ENCODE data around the gene FBN1.

FBN1 gene

GRCh38 chr15:48577469-48577868 lies 68.0 kb downstream of the FBN1 start:
- Histone ChIP-seq H2BK12ac (ENCODE audit: low read length in 2 of 2) (no peak overlapping the region), H3K9me3 (ENCODE audit: control insufficient read depth, low read length) (no peaks in the 10 kb centered on the region), H2BK5ac (ENCODE audit: low read depth, low read length, poor library complexity, severe bottlenecking) (no peak overlapping the region), H3K79me1 (replicated peaks; ENCODE audit: low read length, poor library complexity, severe bottlenecking) (peaks cover 14% of the 10 kb centered on the region), H3K27me3 (ENCODE audit: control insufficient read depth in 1 of 2, insufficient read depth in 1 of 2, low read length in 2 of 2) (no peaks in the 10 kb centered on the region), H2BK15ac (ENCODE audit: low read depth, poor library complexity, severe bottlenecking) (no peak overlapping the region), H2AK5ac (ENCODE audit: low read length, severe bottlenecking) (no peak overlapping the region), H4K8ac (ENCODE audit: low read length) (no peak overlapping the region), H3K18ac (ENCODE audit: low read depth in 1 of 2, low read length in 2 of 2) (no peak overlapping the region), H4K91ac (ENCODE audit: low read length) (no peak overlapping the region), H2BK120ac (ENCODE audit: low read depth, low read length) (no peak overlapping the region), H3K14ac (ENCODE audit: low read length in 2 of 2) (no peak overlapping the region), H3K4me1 (ENCODE audit: control insufficient read depth, insufficient read depth, low read depth, low read length) (peaks cover 4% of the 10 kb centered on the region), H3K4me3 (ENCODE audit: insufficient read depth in 1 of 2, low read depth in 1 of 2, low read length in 2 of 2) (no peak overlapping the region), H2AFZ (ENCODE audit: low read depth, low read length) (no peak overlapping the region), H3K4ac (ENCODE audit: low read depth in 1 of 2, low read length in 2 of 2) (no peak overlapping the region), H3K4me2 (ENCODE audit: low read length, poor library complexity, severe bottlenecking) (no peak overlapping the region), H3K36me3 (ENCODE audit: control insufficient read depth in 1 of 2, insufficient read depth in 2 of 2, low read depth in 1 of 2, low read length in 2 of 2) (peaks cover 3 to 64% of the 10 kb centered on the region in 2 experiments), H3K27ac (ENCODE audit: low read length, poor library complexity, severe bottlenecking) (no peak overlapping the region), H3K23ac (ENCODE audit: low read length in 2 of 2) (no peak overlapping the region), H3K9ac (ENCODE audit: low read length) (no peak overlapping the region)
- 60% methylated on average over 7 of the region's 7 CpGs for WGBS
- DNase-seq, result peak; percentile 88

DNA sequence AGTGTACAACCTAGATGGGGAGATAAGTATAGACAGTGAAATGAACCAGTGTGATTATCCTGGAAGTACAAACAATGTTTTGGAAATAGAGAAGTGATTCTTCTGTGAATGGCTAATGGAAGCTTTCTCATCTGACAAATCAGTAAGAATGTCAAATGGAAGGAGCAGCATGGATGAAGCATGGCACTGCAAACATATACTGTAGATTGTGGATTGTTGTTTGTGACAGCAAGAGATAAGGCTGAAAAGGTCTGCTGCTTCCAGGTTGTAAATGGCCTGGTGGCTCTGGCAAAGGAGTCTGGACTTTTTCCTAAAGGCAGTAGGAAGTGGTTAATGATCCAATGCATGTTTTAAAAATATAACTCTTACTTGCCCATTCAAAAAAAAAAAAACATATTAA lies 71.3 kb downstream of the FBN1 start:
- no peak overlapping the region for H3K4ac ChIP-seq (ENCODE audit: low read depth in 1 of 2, low read length in 2 of 2)
- DNase-seq, result no peak
- H3K27me3 ChIP-seq (ENCODE audit: control insufficient read depth in 1 of 2, insufficient read depth in 1 of 2, low read length in 2 of 2), result no peaks in the 10 kb centered on the region
- no peak overlapping the region for H2BK15ac ChIP-seq (ENCODE audit: low read depth, poor library complexity, severe bottlenecking)
- H3K4me1 ChIP-seq (ENCODE audit: control insufficient read depth, insufficient read depth, low read depth, low read length), result peaks cover 3% of the 10 kb centered on the region
- H3K36me3 ChIP-seq (ENCODE audit: control insufficient read depth in 1 of 2, insufficient read depth in 2 of 2, low read depth in 1 of 2, low read length in 2 of 2), result peaks cover 7 to 84% of the 10 kb centered on the region in 2 experiments
- H4K8ac ChIP-seq (ENCODE audit: low read length), result no peak overlapping the region
- no peak overlapping the region for H3K14ac ChIP-seq (ENCODE audit: low read length in 2 of 2)
- H2AK5ac ChIP-seq (ENCODE audit: low read length, severe bottlenecking), result no peak overlapping the region
- H3K18ac ChIP-seq (ENCODE audit: low read depth in 1 of 2, low read length in 2 of 2), result no peak overlapping the region
- no peak overlapping the region for H2BK12ac ChIP-seq (ENCODE audit: low read length in 2 of 2)
- H3K23ac ChIP-seq (ENCODE audit: low read length in 2 of 2), result no peak overlapping the region
- no peak overlapping the region for H3K4me3 ChIP-seq (ENCODE audit: insufficient read depth in 1 of 2, low read depth in 1 of 2, low read length in 2 of 2)
- H2BK120ac ChIP-seq (ENCODE audit: low read depth, low read length), result no peak overlapping the region
- no peak overlapping the region for H2AFZ ChIP-seq (ENCODE audit: low read depth, low read length)
- H3K9me3 ChIP-seq (ENCODE audit: control insufficient read depth, low read length), result no peaks in the 10 kb centered on the region
- H3K4me2 ChIP-seq (ENCODE audit: low read length, poor library complexity, severe bottlenecking), result no peak overlapping the region
- no peak overlapping the region for H4K91ac ChIP-seq (ENCODE audit: low read length)
- no peak overlapping the region for H2BK5ac ChIP-seq (ENCODE audit: low read depth, low read length, poor library complexity, severe bottlenecking)
- H3K9ac ChIP-seq (ENCODE audit: low read length), result no peak overlapping the region
- no peak overlapping the region for H3K27ac ChIP-seq (ENCODE audit: low read length, poor library complexity, severe bottlenecking)
- peaks cover 18% of the 10 kb centered on the region for H3K79me1 ChIP-seq (replicated peaks; ENCODE audit: low read length, poor library complexity, severe bottlenecking)

- Histone ChIP-seq H4K91ac (ENCODE audit: low read length) (no peak overlapping the region), H2BK120ac (ENCODE audit: low read depth, low read length) (no peak overlapping the region), H2BK5ac (ENCODE audit: low read depth, low read length, poor library complexity, severe bottlenecking) (no peak overlapping the region), H3K4me1 (ENCODE audit: control insufficient read depth, insufficient read depth, low read depth, low read length) (peaks cover 3% of the 10 kb centered on the region), H2BK12ac (ENCODE audit: low read length in 2 of 2) (peak overlapping the region in 1 of 2 experiments; percentile 59), H3K36me3 (ENCODE audit: control insufficient read depth in 1 of 2, insufficient read depth in 2 of 2, low read depth in 1 of 2, low read length in 2 of 2) (peaks cover 7 to 88% of the 10 kb centered on the region in 2 experiments), H3K9me3 (ENCODE audit: control insufficient read depth, low read length) (no peaks in the 10 kb centered on the region), H3K4me3 (ENCODE audit: insufficient read depth in 1 of 2, low read depth in 1 of 2, low read length in 2 of 2) (no peak overlapping the region), H3K27me3 (ENCODE audit: control insufficient read depth in 1 of 2, insufficient read depth in 1 of 2, low read length in 2 of 2) (no peaks in the 10 kb centered on the region), H3K79me1 (replicated peaks; ENCODE audit: low read length, poor library complexity, severe bottlenecking) (peaks cover 18% of the 10 kb centered on the region), H3K27ac (ENCODE audit: low read length, poor library complexity, severe bottlenecking) (no peak overlapping the region), H3K4me2 (ENCODE audit: low read length, poor library complexity, severe bottlenecking) (no peak overlapping the region), H2AK5ac (ENCODE audit: low read length, severe bottlenecking) (no peak overlapping the region), H2BK15ac (ENCODE audit: low read depth, poor library complexity, severe bottlenecking) (no peak overlapping the region), H3K23ac (ENCODE audit: low read length in 2 of 2) (no peak overlapping the region), H3K4ac (ENCODE audit: low read depth in 1 of 2, low read length in 2 of 2) (peak overlapping the region in 1 of 2 experiments; percentile 34), H3K14ac (ENCODE audit: low read length in 2 of 2) (no peak overlapping the region), H2AFZ (ENCODE audit: low read depth, low read length) (no peak overlapping the region), H3K18ac (ENCODE audit: low read depth in 1 of 2, low read length in 2 of 2) (peak overlapping the region in 1 of 2 experiments; percentile 84), H4K8ac (ENCODE audit: low read length) (no peak overlapping the region), H3K9ac (ENCODE audit: low read length) (no peak overlapping the region)
- 64% methylated on average over 4 of the region's 4 CpGs for WGBS
- DNase-seq, result no peak
These were observed 71.7 kb downstream of the FBN1 start for GRCh38 chr15:48573780-48574179.

- no peak overlapping the region for H3K4me2 ChIP-seq (ENCODE audit: low read length, poor library complexity, severe bottlenecking)
- H3K4ac ChIP-seq (ENCODE audit: low read depth in 1 of 2, low read length in 2 of 2), result no peak overlapping the region
- no peak overlapping the region for H3K27ac ChIP-seq (ENCODE audit: low read length, poor library complexity, severe bottlenecking)
- H4K8ac ChIP-seq (ENCODE audit: low read length), result no peak overlapping the region
- H3K9me3 ChIP-seq (ENCODE audit: control insufficient read depth, low read length), result no peaks in the 10 kb centered on the region
- peaks cover 3% of the 10 kb centered on the region for H3K4me1 ChIP-seq (ENCODE audit: control insufficient read depth, insufficient read depth, low read depth, low read length)
- H2BK5ac ChIP-seq (ENCODE audit: low read depth, low read length, poor library complexity, severe bottlenecking), result no peak overlapping the region
- no peak overlapping the region for H3K9ac ChIP-seq (ENCODE audit: low read length)
- peak overlapping the region in 1 of 2 experiments; percentile 21 for H3K18ac ChIP-seq (ENCODE audit: low read depth in 1 of 2, low read length in 2 of 2)
- WGBS, result 97% methylated on average over 4 of the region's 5 CpGs
- H3K14ac ChIP-seq (ENCODE audit: low read length in 2 of 2), result no peak overlapping the region
- H2BK15ac ChIP-seq (ENCODE audit: low read depth, poor library complexity, severe bottlenecking), result no peak overlapping the region
- H3K79me1 ChIP-seq (replicated peaks; ENCODE audit: low read length, poor library complexity, severe bottlenecking), result peaks cover 16% of the 10 kb centered on the region
- no peak overlapping the region for H2BK12ac ChIP-seq (ENCODE audit: low read length in 2 of 2)
- no peak overlapping the region for H2AK5ac ChIP-seq (ENCODE audit: low read length, severe bottlenecking)
- no peaks in the 10 kb centered on the region for H3K27me3 ChIP-seq (ENCODE audit: control insufficient read depth in 1 of 2, insufficient read depth in 1 of 2, low read length in 2 of 2)
- H4K91ac ChIP-seq (ENCODE audit: low read length), result no peak overlapping the region
- H2AFZ ChIP-seq (ENCODE audit: low read depth, low read length), result no peak overlapping the region
- peaks cover 7 to 87% of the 10 kb centered on the region in 2 experiments for H3K36me3 ChIP-seq (ENCODE audit: control insufficient read depth in 1 of 2, insufficient read depth in 2 of 2, low read depth in 1 of 2, low read length in 2 of 2)
- DNase-seq, result no peak
- H3K23ac ChIP-seq (ENCODE audit: low read length in 2 of 2), result no peak overlapping the region
- H2BK120ac ChIP-seq (ENCODE audit: low read depth, low read length), result no peak overlapping the region
- H3K4me3 ChIP-seq (ENCODE audit: insufficient read depth in 1 of 2, low read depth in 1 of 2, low read length in 2 of 2), result no peak overlapping the region
These were observed 72.7 kb downstream of the FBN1 start for GRCh38 chr15:48572823-48573222.

Data from mesenchymal stem cell (in vitro differentiated cells and primary cell).